Measurements from ENCODE around the gene DENND1B. TPM values are rescaled to one million over a fixed set of nuclear protein-coding genes. Genes with fewer than 3 reads are reported as not detected.

The DENND1B gene
- total and polyA plus RNA-seq, 9 of the 15 experiments (the other 6 are each of a cell fraction or from before 2014, with no cell fraction given) = 2.1 to 12.1 (median 7.5) TPM

GRCh38 chr1:197469620-197470210, 305.6 kb downstream of the DENND1B start:
- Histone ChIP-seq H3K27me3 (ENCODE audit: control insufficient read depth in 2 of 2, insufficient read depth in 2 of 2, low read length in 2 of 2) (peaks cover 4 to 7% of the 10 kb centered on the region in 2 experiments; a peak in 4 of 5 replicates), H3K9me3 (replicated peaks; ENCODE audit: control insufficient read depth, insufficient read depth, low read depth, low read length) (no peaks in the 10 kb centered on the region), H3K4me1 (replicated peaks in 1 of 2; ENCODE audit: control insufficient read depth in 2 of 2, insufficient read depth in 2 of 2, low read length in 2 of 2) (no peaks in the 10 kb centered on the region), H3K36me3 (ENCODE audit: control insufficient read depth, insufficient read depth, low read length) (no peaks in the 10 kb centered on the region), H3K79me2 (ENCODE audit: control insufficient read depth, insufficient read depth, low read length) (no peaks in the 10 kb centered on the region), H3K9me1 (ENCODE audit: control insufficient read depth, insufficient read depth, low read length) (no peaks in the 10 kb centered on the region), H4K20me1 (replicated peaks; ENCODE audit: control insufficient read depth, insufficient read depth, low read length) (no peaks in the 10 kb centered on the region), H3K27ac (ENCODE audit: extremely low read depth, low read depth, low read length) (no peak overlapping the region), H3K9ac (ENCODE audit: insufficient read depth in 1 of 2, low read depth in 2 of 2, low read length in 2 of 2) (no peak overlapping the region), H3K4me3 (no peak overlapping the region), H3K4me2 (ENCODE audit: insufficient read depth, low read length) (no peak overlapping the region), H2AFZ (ENCODE audit: low read depth, low read length) (no peak overlapping the region)
- WGBS (ENCODE audit: insufficient coverage, low coverage, missing lambda C conversion rate) = 2% methylated on average over 7 of the region's 7 CpGs
- ChIA-PET CTCF (ENCODE audit: low intra/inter-chr PET ratio) (no interaction called here), POLR2A (interaction anchor here (1.2 to 1.9 kb wide), 2 partner anchors 10 to 12 kb away, joined by 3 to 7 read pairs; no protein-coding TSS in a partner anchor)
- in situ Hi-C loops (cut with MboI) (no loop called here), intact Hi-C loops (cut with micrococcal nuclease) (no loop called here)
- BruUV-seq (replicated peaks) = no TSS peak
- ATAC-seq = no peak
- TF ChIP-seq TOE1 (IDR thresholded peaks at IDR 0.05; ENCODE audit: borderline replicate concordance) = peak; percentile 29; the same call in 1 of the 2 replicates
- TF ChIP-seq TOE1 (CRISPR knock-in tag; IDR thresholded peaks at IDR 0.05; ENCODE audit: borderline replicate concordance, low read depth) = no peak
- no peak for TF ChIP-seq FOXM1 (IDR thresholded peaks at IDR 0.05; ENCODE audit: low read depth)
- no peak for TF ChIP-seq FOXM1 (CRISPR knock-in tag; IDR thresholded peaks at IDR 0.05; ENCODE audit: low read depth)
- TF ChIP-seq TFE3 (CRISPR knock-in tag; IDR thresholded peaks at IDR 0.05) = peak; percentile 95
- TF ChIP-seq CBFA2T2 (conservative IDR thresholded peaks at IDR 0.05) = peak; percentile 28; the same call in 1 of the 2 replicates
- TF ChIP-seq NR2C2 (CRISPR knock-in tag; IDR thresholded peaks at IDR 0.05) = no peak
- TF ChIP-seq NR2C2 (tag; IDR thresholded peaks at IDR 0.05) = no peak
- TF ChIP-seq SAFB2 (IDR thresholded peaks at IDR 0.05; ENCODE audit: borderline replicate concordance, low read depth, low read length, severe bottlenecking) = no peak
- peak; percentile 60; the same call in 1 of the 2 replicates for TF ChIP-seq RAD51 (IDR thresholded peaks at IDR 0.05; ENCODE audit: borderline replicate concordance, low read depth)
- DNase-seq (ENCODE audit: extremely low read depth in 1 of 4, low spot score in 3 of 4) = no peak
- FAIRE-seq = no peak
